ENCODE measurements around the gene UPF3A. TPM values are rescaled to one million over a fixed set of nuclear protein-coding genes. Genes with fewer than 3 reads are reported as not detected.

The UPF3A gene
- total RNA-seq, 3 donors from 2014 or later (not counting 1 experiment from before 2014, with no cell fraction given) = 37.8 to 66.5 (median 44.7) TPM

DNA sequence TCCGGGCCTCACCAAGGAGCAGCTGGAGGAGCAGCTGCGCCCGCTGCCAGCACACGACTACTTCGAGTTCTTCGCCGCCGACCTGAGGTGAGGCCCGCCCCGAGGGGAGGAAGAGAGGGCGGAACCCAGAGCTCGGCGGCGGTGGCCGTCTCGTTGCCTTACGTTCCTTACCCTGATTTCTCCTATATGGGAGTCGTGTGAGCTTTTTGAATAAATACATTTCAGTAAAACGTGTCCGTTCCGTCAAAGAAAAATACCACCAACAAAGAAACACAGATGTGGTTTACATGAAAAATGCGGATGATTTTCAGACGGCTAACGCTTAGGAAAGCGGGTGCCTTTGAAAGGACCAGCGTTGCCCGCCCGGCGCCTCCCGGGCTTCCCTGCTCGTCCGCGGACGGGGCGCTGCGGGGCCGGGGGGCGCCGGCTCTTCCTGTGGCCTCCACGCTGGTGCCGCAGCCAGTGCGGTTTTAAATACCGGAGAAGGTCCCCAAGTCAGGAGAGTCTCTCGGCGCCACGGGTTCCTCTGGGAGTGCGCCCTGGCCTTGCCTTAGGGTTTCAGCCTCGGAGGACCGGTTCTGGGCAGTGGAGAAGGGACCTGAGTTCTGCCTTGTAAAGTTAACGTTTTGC is 755 bp downstream of the UPF3A start:
- peak; percentile 75 to 84 for DNase-seq
- Histone ChIP-seq H3K4me1 (ENCODE audit: control insufficient read depth, insufficient read depth, low read length) (peaks cover 22% of the 10 kb centered on the region), H3K9me3 (ENCODE audit: control insufficient read depth, insufficient read depth, low read length) (no peaks in the 10 kb centered on the region), H3K27me3 (ENCODE audit: control insufficient read depth, insufficient read depth, low read length) (no peaks in the 10 kb centered on the region), H3K27ac (ENCODE audit: low read length) (peak overlapping the region; percentile 44), H3K4me3 (ENCODE audit: low read length) (peak overlapping the region; percentile 78), H3K36me3 (ENCODE audit: control insufficient read depth, insufficient read depth, low read length) (peaks cover 25% of the 10 kb centered on the region)
- Mint-ChIP-seq H3K36me3 (peaks cover 10% of the 10 kb centered on the region), H3K4me3 (peak overlapping the region; percentile 92), H3K27me3 (ENCODE audit: low read depth in 2 of 2) (no peaks in the 10 kb centered on the region), H3K9me3 (no peaks in the 10 kb centered on the region), H3K4me1 (peaks cover 43 to 45% of the 10 kb centered on the region in 2 donors), H3K27ac (peak overlapping the region; percentile 89 to 95)
- peak; percentile 61 to 80 (median 63) for ATAC-seq
- no peak for TF ChIP-seq CTCF (IDR thresholded peaks at IDR 0.05)
- intact Hi-C loops (cut with micrococcal nuclease) = loop anchor here (2.0 kb wide), 1 partner anchor 33 kb away; the partner anchor contains the start of gene CHAMP1
- under 1% methylated on average over 47 of the region's 50 CpGs for WGBS (ENCODE audit: insufficient coverage)

- Histone ChIP-seq H3K36me3 (ENCODE audit: control insufficient read depth, insufficient read depth, low read length) (peaks cover 37% of the 10 kb centered on the region), H3K4me1 (ENCODE audit: control insufficient read depth, insufficient read depth, low read length) (peaks cover 22% of the 10 kb centered on the region), H3K9me3 (ENCODE audit: control insufficient read depth, insufficient read depth, low read length) (no peaks in the 10 kb centered on the region), H3K4me3 (ENCODE audit: low read length) (no peak overlapping the region), H3K27me3 (ENCODE audit: control insufficient read depth, insufficient read depth, low read length) (no peaks in the 10 kb centered on the region), H3K27ac (ENCODE audit: low read length) (no peak overlapping the region)
- no peak for TF ChIP-seq CTCF (IDR thresholded peaks at IDR 0.05)
- Mint-ChIP-seq H3K4me3 (peak overlapping the region; percentile 68), H3K27me3 (ENCODE audit: low read depth in 2 of 2) (no peaks in the 10 kb centered on the region), H3K27ac (no peak overlapping the region), H3K9me3 (no peaks in the 10 kb centered on the region), H3K36me3 (peaks cover 10% of the 10 kb centered on the region), H3K4me1 (peaks cover 45 to 47% of the 10 kb centered on the region in 2 donors)
- intact Hi-C loops (cut with micrococcal nuclease) = loop anchor here (2.0 kb wide), 1 partner anchor 31 kb away; the partner anchor contains the start of gene CHAMP1
- ATAC-seq (no peak), DNase-seq (no peak)
- WGBS (ENCODE audit: insufficient coverage) = 92% methylated on average over 2 of the region's 3 CpGs
Observed at GRCh38 chr13:114283576-114283975, 2.2 kb downstream of the UPF3A start.

GRCh38 chr13:114284680-114285079 is 3.3 kb downstream of the UPF3A start:
- ATAC-seq = no peak
- Mint-ChIP-seq H3K27ac (peak overlapping the region in 1 of 2 donors; percentile 31), H3K4me3 (no peak overlapping the region), H3K27me3 (ENCODE audit: low read depth in 2 of 2) (no peaks in the 10 kb centered on the region), H3K36me3 (peaks cover 10% of the 10 kb centered on the region), H3K9me3 (no peaks in the 10 kb centered on the region), H3K4me1 (peaks cover 38 to 45% of the 10 kb centered on the region in 2 donors)
- DNase-seq = no peak
- no peak overlapping the region for H3K27ac ChIP-seq (ENCODE audit: low read length)
- intact Hi-C loops (cut with micrococcal nuclease) = no loop called here
- TF ChIP-seq CTCF (IDR thresholded peaks at IDR 0.05) = no peak
- no peaks in the 10 kb centered on the region for H3K9me3 ChIP-seq (ENCODE audit: control insufficient read depth, insufficient read depth, low read length)
- WGBS (ENCODE audit: insufficient coverage) = 98% methylated on average over 8 of the region's 8 CpGs
- H3K4me3 ChIP-seq (ENCODE audit: low read length) = no peak overlapping the region
- H3K27me3 ChIP-seq (ENCODE audit: control insufficient read depth, insufficient read depth, low read length) = no peaks in the 10 kb centered on the region
- peaks cover 39% of the 10 kb centered on the region for H3K36me3 ChIP-seq (ENCODE audit: control insufficient read depth, insufficient read depth, low read length)
- peaks cover 21% of the 10 kb centered on the region for H3K4me1 ChIP-seq (ENCODE audit: control insufficient read depth, insufficient read depth, low read length)
